ENCODE results near the gene EXPH5. TPM values are rescaled to one million over a fixed set of nuclear protein-coding genes. Genes with fewer than 3 reads are reported as not detected.

The EXPH5 gene
- total and polyA plus RNA-seq, 9 of the 15 experiments (the other 6 are each of a cell fraction or from before 2014, with no cell fraction given), result 1.3 to 8.5 (median 4.8) TPM

DNA sequence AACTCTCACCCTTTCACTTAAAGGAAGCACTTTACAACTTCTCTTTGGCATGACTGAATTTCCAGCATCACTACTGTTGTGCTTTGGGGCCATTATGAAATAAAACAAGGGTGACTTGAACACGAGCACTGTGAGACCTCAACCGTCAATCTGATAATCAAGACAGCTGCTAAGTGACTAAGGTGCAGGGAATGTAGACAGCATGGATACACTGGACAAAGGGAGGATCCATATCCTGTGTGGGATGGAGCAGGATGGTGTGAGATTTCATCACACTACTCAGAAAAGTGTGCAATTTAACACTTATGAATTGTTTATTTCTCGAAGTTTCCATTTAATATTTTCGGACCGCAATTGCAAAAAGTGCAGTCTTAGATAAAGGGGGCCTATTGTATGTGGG, 16.1 kb upstream of the EXPH5 start (continued):
- TF ChIP-seq, protein P1, sequence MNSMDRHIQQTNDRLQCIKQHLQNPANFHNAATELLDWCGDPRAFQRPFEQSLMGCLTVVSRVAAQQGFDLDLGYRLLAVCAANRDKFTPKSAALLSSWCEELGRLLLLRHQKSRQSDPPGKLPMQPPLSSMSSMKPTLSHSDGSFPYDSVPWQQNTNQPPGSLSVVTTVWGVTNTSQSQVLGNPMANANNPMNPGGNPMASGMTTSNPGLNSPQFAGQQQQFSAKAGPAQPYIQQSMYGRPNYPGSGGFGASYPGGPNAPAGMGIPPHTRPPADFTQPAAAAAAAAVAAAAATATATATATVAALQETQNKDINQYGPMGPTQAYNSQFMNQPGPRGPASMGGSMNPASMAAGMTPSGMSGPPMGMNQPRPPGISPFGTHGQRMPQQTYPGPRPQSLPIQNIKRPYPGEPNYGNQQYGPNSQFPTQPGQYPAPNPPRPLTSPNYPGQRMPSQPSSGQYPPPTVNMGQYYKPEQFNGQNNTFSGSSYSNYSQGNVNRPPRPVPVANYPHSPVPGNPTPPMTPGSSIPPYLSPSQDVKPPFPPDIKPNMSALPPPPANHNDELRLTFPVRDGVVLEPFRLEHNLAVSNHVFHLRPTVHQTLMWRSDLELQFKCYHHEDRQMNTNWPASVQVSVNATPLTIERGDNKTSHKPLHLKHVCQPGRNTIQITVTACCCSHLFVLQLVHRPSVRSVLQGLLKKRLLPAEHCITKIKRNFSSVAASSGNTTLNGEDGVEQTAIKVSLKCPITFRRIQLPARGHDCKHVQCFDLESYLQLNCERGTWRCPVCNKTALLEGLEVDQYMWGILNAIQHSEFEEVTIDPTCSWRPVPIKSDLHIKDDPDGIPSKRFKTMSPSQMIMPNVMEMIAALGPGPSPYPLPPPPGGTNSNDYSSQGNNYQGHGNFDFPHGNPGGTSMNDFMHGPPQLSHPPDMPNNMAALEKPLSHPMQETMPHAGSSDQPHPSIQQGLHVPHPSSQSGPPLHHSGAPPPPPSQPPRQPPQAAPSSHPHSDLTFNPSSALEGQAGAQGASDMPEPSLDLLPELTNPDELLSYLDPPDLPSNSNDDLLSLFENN (IDR thresholded peaks at IDR 0.05; ENCODE audit: low read depth in 2 of 2, low read length in 2 of 2), result no peak
- TF ChIP-seq, protein P2, sequence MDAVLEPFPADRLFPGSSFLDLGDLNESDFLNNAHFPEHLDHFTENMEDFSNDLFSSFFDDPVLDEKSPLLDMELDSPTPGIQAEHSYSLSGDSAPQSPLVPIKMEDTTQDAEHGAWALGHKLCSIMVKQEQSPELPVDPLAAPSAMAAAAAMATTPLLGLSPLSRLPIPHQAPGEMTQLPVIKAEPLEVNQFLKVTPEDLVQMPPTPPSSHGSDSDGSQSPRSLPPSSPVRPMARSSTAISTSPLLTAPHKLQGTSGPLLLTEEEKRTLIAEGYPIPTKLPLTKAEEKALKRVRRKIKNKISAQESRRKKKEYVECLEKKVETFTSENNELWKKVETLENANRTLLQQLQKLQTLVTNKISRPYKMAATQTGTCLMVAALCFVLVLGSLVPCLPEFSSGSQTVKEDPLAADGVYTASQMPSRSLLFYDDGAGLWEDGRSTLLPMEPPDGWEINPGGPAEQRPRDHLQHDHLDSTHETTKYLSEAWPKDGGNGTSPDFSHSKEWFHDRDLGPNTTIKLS (IDR thresholded peaks at IDR 0.05; ENCODE audit: borderline replicate concordance, low read depth), result no peak
- no peak for TF ChIP-seq ZNF77 (CRISPR knock-in tag; IDR thresholded peaks at IDR 0.05)
- TF ChIP-seq TGIF2 (CRISPR knock-in tag; IDR thresholded peaks at IDR 0.05), result no peak
- TF ChIP-seq SOX6 (IDR thresholded peaks at IDR 0.05), result 0 out of 2 replicates have a peak, but pooled peaks have one; percentile 19
- TF ChIP-seq, protein P3, sequence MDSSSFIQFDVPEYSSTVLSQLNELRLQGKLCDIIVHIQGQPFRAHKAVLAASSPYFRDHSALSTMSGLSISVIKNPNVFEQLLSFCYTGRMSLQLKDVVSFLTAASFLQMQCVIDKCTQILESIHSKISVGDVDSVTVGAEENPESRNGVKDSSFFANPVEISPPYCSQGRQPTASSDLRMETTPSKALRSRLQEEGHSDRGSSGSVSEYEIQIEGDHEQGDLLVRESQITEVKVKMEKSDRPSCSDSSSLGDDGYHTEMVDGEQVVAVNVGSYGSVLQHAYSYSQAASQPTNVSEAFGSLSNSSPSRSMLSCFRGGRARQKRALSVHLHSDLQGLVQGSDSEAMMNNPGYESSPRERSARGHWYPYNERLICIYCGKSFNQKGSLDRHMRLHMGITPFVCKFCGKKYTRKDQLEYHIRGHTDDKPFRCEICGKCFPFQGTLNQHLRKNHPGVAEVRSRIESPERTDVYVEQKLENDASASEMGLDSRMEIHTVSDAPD (CRISPR knock-in tag; IDR thresholded peaks at IDR 0.05), result no peak
- no peak for TF ChIP-seq U2AF1 (optimal IDR thresholded peaks at IDR 0.05; ENCODE audit: low read depth, low read length)
- TF ChIP-seq, protein P4, sequence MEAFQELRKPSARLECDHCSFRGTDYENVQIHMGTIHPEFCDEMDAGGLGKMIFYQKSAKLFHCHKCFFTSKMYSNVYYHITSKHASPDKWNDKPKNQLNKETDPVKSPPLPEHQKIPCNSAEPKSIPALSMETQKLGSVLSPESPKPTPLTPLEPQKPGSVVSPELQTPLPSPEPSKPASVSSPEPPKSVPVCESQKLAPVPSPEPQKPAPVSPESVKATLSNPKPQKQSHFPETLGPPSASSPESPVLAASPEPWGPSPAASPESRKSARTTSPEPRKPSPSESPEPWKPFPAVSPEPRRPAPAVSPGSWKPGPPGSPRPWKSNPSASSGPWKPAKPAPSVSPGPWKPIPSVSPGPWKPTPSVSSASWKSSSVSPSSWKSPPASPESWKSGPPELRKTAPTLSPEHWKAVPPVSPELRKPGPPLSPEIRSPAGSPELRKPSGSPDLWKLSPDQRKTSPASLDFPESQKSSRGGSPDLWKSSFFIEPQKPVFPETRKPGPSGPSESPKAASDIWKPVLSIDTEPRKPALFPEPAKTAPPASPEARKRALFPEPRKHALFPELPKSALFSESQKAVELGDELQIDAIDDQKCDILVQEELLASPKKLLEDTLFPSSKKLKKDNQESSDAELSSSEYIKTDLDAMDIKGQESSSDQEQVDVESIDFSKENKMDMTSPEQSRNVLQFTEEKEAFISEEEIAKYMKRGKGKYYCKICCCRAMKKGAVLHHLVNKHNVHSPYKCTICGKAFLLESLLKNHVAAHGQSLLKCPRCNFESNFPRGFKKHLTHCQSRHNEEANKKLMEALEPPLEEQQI (IDR thresholded peaks at IDR 0.05), result no peak
- no peak for TF ChIP-seq JUNB (CRISPR knock-in tag; conservative IDR thresholded peaks at IDR 0.05)
- no peak for TF ChIP-seq TAF9B (IDR thresholded peaks at IDR 0.05; ENCODE audit: partially characterized antibody)
- TF ChIP-seq SUPT5H (IDR thresholded peaks at IDR 0.05), result no peak
- no peak for TF ChIP-seq TARDBP (IDR thresholded peaks at IDR 0.05)
- no peak for TF ChIP-seq NCOR1 (IDR thresholded peaks at IDR 0.05)
- no peak for TF ChIP-seq KHSRP (IDR thresholded peaks at IDR 0.05)
- no peak for TF ChIP-seq ZNF696 (CRISPR knock-in tag; conservative IDR thresholded peaks at IDR 0.05)
- TF ChIP-seq PML (IDR thresholded peaks at IDR 0.05; ENCODE audit: low read length), result no peak
- no peak for TF ChIP-seq CEBPG (CRISPR knock-in tag; IDR thresholded peaks at IDR 0.05)
- peak in 1 of 2 experiments; percentile 82; a peak in 2 of 4 replicates for TF ChIP-seq CEBPG (tag; conservative IDR thresholded peaks at IDR 0.05 in 1 of 2, IDR thresholded peaks at IDR 0.05 in 1 of 2)
- no peak for TF ChIP-seq POLR2AphosphoS5 (IDR thresholded peaks at IDR 0.05; ENCODE audit: control insufficient read depth, insufficient read depth, low read depth, low read length)
- no peak for TF ChIP-seq MCM3 (IDR thresholded peaks at IDR 0.05)
- TF ChIP-seq, protein P5, sequence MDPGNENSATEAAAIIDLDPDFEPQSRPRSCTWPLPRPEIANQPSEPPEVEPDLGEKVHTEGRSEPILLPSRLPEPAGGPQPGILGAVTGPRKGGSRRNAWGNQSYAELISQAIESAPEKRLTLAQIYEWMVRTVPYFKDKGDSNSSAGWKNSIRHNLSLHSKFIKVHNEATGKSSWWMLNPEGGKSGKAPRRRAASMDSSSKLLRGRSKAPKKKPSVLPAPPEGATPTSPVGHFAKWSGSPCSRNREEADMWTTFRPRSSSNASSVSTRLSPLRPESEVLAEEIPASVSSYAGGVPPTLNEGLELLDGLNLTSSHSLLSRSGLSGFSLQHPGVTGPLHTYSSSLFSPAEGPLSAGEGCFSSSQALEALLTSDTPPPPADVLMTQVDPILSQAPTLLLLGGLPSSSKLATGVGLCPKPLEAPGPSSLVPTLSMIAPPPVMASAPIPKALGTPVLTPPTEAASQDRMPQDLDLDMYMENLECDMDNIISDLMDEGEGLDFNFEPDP (CRISPR knock-in tag; IDR thresholded peaks at IDR 0.05), result no peak
